Body of pancreas (tissue), 4 donors: ENCODE measurements around the gene ZNF653.
A peak's percentile ranks its signal among the peaks of the same experiment; 100 is the strongest.

Experiments used
- POLR2A ChIP-seq, 3 donors: fragments of 450-650 bp; IDR thresholded peaks; one replicate each; pipeline ENCODE4 v1.6.1; 2016; ENCODE audit warnings: antibody characterized with exemption in 3 of 3, mild to moderate bottlenecking in 2 of 3
- TF ChIP-seq, protein P1 (sequence below), 7 experiments: fragments of 450-650 bp in 4 of 7; fragments of 200-600 bp in 3 of 7; sonication (generic) in 3 of 7; IDR thresholded peaks; one replicate each; pipeline ENCODE4 v1.5.1; 2016 to 2019; ENCODE audit warnings: antibody characterized with exemption in 7 of 7

DNA sequence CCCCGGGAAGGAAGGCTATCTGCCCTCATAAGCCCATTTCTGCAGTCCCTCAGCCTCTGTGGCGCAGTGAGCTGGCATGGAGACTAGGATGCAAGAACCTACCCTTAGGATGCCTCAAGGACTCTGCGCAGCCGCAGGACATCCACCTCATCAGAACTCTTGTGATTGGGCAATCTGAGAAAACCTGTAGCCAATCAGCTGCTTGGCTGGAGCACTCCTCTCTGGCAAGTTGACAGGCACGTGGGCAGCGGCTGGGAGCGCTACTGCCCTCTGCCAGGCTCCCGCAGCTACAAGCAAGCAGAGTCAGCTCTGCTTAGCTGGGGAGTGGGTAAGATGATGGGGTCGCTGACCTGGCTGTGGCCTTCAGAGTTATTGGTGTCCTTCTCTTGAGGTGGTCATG is 24.8 kb upstream of the ZNF653 start:
- TF ChIP-seq POLR2A (IDR thresholded peaks at IDR 0.05) = no peak
- TF ChIP-seq, protein P1, sequence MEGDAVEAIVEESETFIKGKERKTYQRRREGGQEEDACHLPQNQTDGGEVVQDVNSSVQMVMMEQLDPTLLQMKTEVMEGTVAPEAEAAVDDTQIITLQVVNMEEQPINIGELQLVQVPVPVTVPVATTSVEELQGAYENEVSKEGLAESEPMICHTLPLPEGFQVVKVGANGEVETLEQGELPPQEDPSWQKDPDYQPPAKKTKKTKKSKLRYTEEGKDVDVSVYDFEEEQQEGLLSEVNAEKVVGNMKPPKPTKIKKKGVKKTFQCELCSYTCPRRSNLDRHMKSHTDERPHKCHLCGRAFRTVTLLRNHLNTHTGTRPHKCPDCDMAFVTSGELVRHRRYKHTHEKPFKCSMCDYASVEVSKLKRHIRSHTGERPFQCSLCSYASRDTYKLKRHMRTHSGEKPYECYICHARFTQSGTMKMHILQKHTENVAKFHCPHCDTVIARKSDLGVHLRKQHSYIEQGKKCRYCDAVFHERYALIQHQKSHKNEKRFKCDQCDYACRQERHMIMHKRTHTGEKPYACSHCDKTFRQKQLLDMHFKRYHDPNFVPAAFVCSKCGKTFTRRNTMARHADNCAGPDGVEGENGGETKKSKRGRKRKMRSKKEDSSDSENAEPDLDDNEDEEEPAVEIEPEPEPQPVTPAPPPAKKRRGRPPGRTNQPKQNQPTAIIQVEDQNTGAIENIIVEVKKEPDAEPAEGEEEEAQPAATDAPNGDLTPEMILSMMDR (IDR thresholded peaks at IDR 0.05) = peak in 4 of 7 experiments; percentile 9 to 30 (median 24)
